Measurements from ENCODE around the gene NDUFB4.
"Not testable (repeated sequence)": the region's sequence is repeated elsewhere in the genome, so short reads cannot be mapped to it uniquely, and the experiment has no call there.

The NDUFB4 gene

DNA sequence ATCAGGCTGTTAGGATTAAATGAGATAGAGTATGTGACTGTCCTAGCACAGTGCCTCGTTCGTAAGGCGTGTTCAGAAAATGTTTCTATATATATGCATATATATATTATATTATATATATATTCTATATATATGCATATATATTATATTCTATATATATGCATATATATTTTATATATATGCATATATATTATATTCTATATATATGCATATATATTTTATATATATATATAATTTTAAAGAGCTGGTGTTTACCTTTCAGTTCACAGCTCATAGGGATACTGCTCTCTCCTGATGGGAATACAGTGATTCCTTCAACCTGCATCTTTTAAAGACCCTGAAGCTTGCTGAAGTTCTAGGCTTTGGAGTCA lies 702 bp downstream of the NDUFB4 start:
- H3K27me3 ChIP-seq (ENCODE audit: control insufficient read depth, insufficient read depth, low read length) = no peaks in the 10 kb centered on the region
- H3K4me3 ChIP-seq (ENCODE audit: low read depth, low read length) = peak overlapping the region; percentile 98
- H3K9me3 ChIP-seq (ENCODE audit: control insufficient read depth, insufficient read depth, low read length) = no peaks in the 10 kb centered on the region
- H3K4me1 ChIP-seq (ENCODE audit: control insufficient read depth, insufficient read depth, low read length) = peaks cover 5% of the 10 kb centered on the region
- H3K36me3 ChIP-seq (ENCODE audit: control insufficient read depth, insufficient read depth, low read length) = peaks cover 12% of the 10 kb centered on the region
- H3K9ac ChIP-seq (ENCODE audit: low read depth, low read length) = peak overlapping the region; percentile 99

DNA sequence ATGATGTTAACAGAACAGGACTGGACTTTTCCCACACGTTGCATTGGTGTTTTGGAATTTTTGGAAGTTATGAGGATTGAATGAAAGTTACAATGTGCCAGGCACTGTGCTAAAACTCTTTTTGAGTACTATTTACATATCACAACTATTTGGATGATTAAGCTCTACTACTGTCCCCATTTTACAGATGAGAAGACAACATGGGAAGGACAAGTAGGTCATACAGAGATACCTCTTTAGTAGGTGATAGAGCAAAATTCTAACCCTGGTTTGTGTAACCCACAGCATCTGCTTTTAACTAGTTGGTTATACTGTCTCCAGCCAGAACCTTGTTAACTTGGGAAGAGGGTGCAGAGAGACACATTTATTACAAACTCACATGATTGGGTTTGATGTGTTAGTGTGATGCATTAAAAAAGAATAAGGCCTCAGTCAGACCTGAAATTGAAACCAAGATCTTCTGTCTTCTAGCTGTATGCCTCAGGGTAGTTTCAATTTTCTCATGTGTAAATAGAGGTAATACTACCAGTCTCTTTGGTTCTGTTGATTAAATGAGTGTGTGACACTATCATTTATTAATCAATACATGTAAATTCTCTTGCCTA lies 1.4 kb downstream of the NDUFB4 start:
- Histone ChIP-seq H3K9me3 (ENCODE audit: control insufficient read depth, insufficient read depth, low read length) (no peaks in the 10 kb centered on the region), H3K4me3 (ENCODE audit: low read depth, low read length) (peak overlapping the region; percentile 98), H3K27me3 (ENCODE audit: control insufficient read depth, insufficient read depth, low read length) (no peaks in the 10 kb centered on the region), H3K9ac (ENCODE audit: low read depth, low read length) (no peak overlapping the region), H3K36me3 (ENCODE audit: control insufficient read depth, insufficient read depth, low read length) (peaks cover 12% of the 10 kb centered on the region), H3K4me1 (ENCODE audit: control insufficient read depth, insufficient read depth, low read length) (peaks cover 5% of the 10 kb centered on the region)

DNA sequence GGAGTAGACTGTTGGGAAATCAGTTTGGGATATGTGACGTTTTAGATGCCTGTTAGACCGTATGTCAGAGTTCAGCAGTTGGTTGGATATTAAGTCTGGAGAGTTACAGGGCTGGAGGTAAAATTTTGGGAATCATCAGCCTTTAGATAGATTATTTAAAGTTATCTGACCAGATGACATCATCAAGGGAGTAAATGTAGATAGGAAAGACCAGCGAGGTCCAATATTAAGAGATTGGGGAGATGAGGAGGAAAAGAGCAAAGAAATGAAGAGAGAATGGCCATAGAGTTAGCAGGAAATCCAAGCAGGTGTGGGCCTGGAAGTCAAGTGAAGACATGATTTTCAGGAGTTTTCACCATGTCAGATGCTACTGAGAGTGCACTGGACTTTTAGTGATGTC lies 3.1 kb downstream of the NDUFB4 start:
- Histone ChIP-seq H3K9ac (ENCODE audit: low read depth, low read length) (no peak overlapping the region), H3K4me1 (ENCODE audit: control insufficient read depth, insufficient read depth, low read length) (peaks cover 5% of the 10 kb centered on the region), H3K4me3 (ENCODE audit: low read depth, low read length) (no peak overlapping the region), H3K9me3 (ENCODE audit: control insufficient read depth, insufficient read depth, low read length) (no peaks in the 10 kb centered on the region), H3K36me3 (ENCODE audit: control insufficient read depth, insufficient read depth, low read length) (peaks cover 12% of the 10 kb centered on the region), H3K27me3 (ENCODE audit: control insufficient read depth, insufficient read depth, low read length) (no peaks in the 10 kb centered on the region)

DNA sequence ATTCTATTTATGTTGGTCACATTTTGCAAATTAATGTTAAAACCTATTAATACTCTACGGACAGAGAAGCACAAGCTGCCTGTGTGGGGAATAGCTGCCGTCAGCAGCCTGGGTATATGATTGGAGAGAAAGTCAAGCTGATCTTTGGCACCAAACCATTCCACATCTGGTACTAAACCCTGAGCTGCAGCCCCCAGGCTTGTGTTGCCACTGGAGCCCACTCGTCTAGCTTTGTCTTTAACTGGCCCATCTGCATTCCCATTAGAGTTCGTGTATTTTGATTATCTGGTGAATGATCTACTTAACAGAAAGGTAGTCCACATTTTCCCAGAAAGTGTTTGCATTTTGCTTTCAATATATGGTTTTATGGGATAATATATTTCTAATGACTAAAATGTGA lies 5.4 kb downstream of the NDUFB4 start:
- no peak overlapping the region for H3K9ac ChIP-seq (ENCODE audit: low read depth, low read length)
- no peaks in the 10 kb centered on the region for H3K27me3 ChIP-seq (ENCODE audit: control insufficient read depth, insufficient read depth, low read length)
- H3K36me3 ChIP-seq (ENCODE audit: control insufficient read depth, insufficient read depth, low read length) = peaks cover 12% of the 10 kb centered on the region
- H3K9me3 ChIP-seq (ENCODE audit: control insufficient read depth, insufficient read depth, low read length) = no peaks in the 10 kb centered on the region
- peaks cover 5% of the 10 kb centered on the region for H3K4me1 ChIP-seq (ENCODE audit: control insufficient read depth, insufficient read depth, low read length)
- no peak overlapping the region for H3K4me3 ChIP-seq (ENCODE audit: low read depth, low read length)

DNA sequence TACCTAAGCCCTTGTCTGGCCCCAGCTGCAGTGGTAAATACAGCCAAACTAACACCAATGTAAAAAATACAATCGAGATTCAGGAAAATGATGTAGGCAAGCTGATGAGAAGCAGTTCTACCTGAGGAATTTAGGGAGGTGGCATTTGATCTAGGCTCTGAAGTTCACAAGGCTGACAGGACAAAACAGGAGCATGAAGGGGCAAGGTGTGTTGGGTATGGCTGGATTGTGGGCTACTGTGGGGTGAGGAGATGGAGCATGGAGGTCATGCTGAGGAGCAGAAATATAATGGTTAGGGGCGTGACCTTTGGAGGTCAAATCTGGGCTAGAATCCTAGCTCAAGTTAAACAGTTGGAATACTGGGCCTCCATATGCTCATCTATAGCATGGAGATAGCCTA lies 6.5 kb downstream of the NDUFB4 start:
- peaks cover 2% of the 10 kb centered on the region for H3K4me1 ChIP-seq (ENCODE audit: control insufficient read depth, insufficient read depth, low read length)
- H3K4me3 ChIP-seq (ENCODE audit: low read depth, low read length) = no peak overlapping the region
- no peaks in the 10 kb centered on the region for H3K27me3 ChIP-seq (ENCODE audit: control insufficient read depth, insufficient read depth, low read length)
- H3K9me3 ChIP-seq (ENCODE audit: control insufficient read depth, insufficient read depth, low read length) = no peaks in the 10 kb centered on the region
- peaks cover 12% of the 10 kb centered on the region for H3K36me3 ChIP-seq (ENCODE audit: control insufficient read depth, insufficient read depth, low read length)
- no peak overlapping the region for H3K9ac ChIP-seq (ENCODE audit: low read depth, low read length)

DNA sequence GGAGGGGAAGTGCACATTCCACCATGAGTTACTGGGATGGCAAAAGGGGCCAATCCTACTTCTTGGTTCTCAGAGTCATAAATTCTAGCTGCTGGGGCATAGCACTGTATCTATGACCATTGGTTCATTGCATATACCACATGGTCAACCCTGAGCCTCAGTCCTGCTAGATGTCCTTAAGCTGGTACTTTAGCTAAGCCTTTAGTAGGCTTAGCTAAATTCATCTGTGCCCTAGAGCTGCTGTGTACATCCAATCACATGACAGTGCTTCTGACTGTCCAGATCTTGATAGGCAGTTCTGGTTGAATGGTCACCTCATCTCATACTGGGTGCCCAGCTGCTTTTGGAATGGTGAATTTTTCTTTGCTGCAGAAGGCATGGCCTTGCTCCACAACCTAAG lies 8.2 kb downstream of the NDUFB4 start:
- Histone ChIP-seq H3K9me3 (ENCODE audit: control insufficient read depth, insufficient read depth, low read length) (no peaks in the 10 kb centered on the region), H3K4me3 (ENCODE audit: low read depth, low read length) (no peak overlapping the region), H3K27me3 (ENCODE audit: control insufficient read depth, insufficient read depth, low read length) (no peaks in the 10 kb centered on the region), H3K36me3 (ENCODE audit: control insufficient read depth, insufficient read depth, low read length) (no peaks in the 10 kb centered on the region), H3K9ac (ENCODE audit: low read depth, low read length) (no peak overlapping the region), H3K4me1 (ENCODE audit: control insufficient read depth, insufficient read depth, low read length) (no peaks in the 10 kb centered on the region)

DNA sequence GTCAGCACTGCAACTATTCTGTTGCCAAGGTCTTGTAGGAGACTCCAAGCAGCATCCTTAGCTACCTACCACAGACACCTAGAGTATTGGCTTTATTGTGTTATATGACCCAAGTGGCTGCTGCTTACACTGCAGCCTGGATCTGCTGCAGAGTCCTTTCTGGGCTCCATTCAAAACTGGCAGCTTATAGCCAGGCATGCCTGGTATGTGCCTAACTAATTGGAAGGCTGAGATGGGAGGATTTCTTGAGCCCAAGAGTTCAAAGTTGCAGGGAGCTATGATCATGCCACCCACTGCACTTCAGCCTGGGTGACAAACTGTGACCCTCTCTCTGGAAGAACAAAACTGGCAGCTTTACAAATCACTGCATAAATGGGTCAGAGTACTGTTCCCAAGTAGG lies 8.6 kb downstream of the NDUFB4 start:
- Histone ChIP-seq H3K9ac (ENCODE audit: low read depth, low read length) (no peak overlapping the region), H3K36me3 (ENCODE audit: control insufficient read depth, insufficient read depth, low read length) (no peaks in the 10 kb centered on the region), H3K4me3 (ENCODE audit: low read depth, low read length) (no peak overlapping the region), H3K9me3 (ENCODE audit: control insufficient read depth, insufficient read depth, low read length) (no peaks in the 10 kb centered on the region), H3K27me3 (ENCODE audit: control insufficient read depth, insufficient read depth, low read length) (no peaks in the 10 kb centered on the region), H3K4me1 (ENCODE audit: control insufficient read depth, insufficient read depth, low read length) (no peaks in the 10 kb centered on the region)

GRCh38 chr3:120608506-120608905 lies 12.4 kb downstream of the NDUFB4 start:
- Histone ChIP-seq H3K4me1 (ENCODE audit: control insufficient read depth, insufficient read depth, low read length) (no peaks in the 10 kb centered on the region), H3K9ac (ENCODE audit: low read depth, low read length) (no peak overlapping the region), H3K9me3 (ENCODE audit: control insufficient read depth, insufficient read depth, low read length) (no peaks in the 10 kb centered on the region), H3K36me3 (ENCODE audit: control insufficient read depth, insufficient read depth, low read length) (no peaks in the 10 kb centered on the region), H3K27me3 (ENCODE audit: control insufficient read depth, insufficient read depth, low read length) (no peaks in the 10 kb centered on the region), H3K4me3 (ENCODE audit: low read depth, low read length) (no peak overlapping the region)

DNA sequence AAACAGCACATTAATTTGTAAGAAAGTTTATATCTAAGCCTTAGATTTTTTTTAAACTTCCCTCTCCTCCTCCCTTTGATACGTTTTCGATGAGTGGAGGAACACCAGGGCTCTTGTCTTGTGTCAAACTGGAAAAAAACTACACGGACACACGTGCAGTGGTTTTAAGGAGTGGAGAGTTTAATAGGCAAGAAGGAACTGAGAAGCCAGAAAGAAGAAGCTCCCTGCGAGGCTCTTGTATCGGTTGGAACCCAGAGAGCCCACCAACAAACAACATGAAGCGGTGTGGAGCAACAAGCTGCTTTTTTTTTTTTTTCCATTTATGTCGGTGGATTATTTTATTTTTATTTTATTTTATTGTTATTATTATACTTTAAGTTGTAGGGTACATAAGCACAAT lies 18.6 kb downstream of the NDUFB4 start:
- no peak overlapping the region for H3K9ac ChIP-seq (ENCODE audit: low read depth, low read length)
- no peaks in the 10 kb centered on the region for H3K36me3 ChIP-seq (ENCODE audit: control insufficient read depth, insufficient read depth, low read length)
- no peaks in the 10 kb centered on the region for H3K4me1 ChIP-seq (ENCODE audit: control insufficient read depth, insufficient read depth, low read length)
- no peak overlapping the region for H3K4me3 ChIP-seq (ENCODE audit: low read depth, low read length)
- no peaks in the 10 kb centered on the region for H3K9me3 ChIP-seq (ENCODE audit: control insufficient read depth, insufficient read depth, low read length)
- no peaks in the 10 kb centered on the region for H3K27me3 ChIP-seq (ENCODE audit: control insufficient read depth, insufficient read depth, low read length)

DNA sequence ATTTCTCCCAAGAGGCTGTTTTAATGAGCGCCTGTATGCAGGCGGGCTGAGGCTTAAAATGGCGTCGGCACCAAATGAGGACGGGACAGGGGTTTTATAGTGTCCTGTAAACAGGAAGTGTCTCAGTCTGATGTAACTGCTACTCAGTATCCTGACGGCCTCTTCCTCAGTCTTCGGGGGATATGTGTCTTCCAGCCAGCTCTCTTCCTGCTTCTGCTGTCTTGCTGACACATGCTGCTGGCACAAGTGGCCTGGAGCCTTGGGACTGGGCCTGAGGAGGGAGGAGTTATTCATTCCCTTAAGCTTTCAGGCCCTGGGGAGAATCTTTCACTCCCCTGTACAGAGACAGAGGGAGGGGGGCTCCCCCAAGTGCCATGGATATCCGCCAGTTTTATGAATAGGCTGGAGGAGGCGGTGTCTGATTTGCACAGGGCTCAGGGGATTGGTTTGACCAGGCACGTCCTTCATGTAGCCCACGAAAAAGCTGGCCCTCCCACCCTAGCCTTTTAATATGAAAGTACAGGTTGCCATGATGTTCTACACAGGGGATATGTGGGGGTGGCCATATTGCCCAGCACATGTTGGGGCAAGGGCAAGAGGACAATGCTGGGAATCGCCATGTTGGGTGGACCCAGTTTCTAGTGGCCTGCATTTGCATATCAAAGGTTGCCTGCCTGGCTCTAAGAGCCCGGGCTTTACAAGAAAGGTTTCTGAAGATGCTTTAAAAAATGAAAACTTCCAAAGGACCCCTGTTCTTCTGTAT lies 19.9 kb downstream of the NDUFB4 start:
- no peaks in the 10 kb centered on the region for H3K4me1 ChIP-seq (ENCODE audit: control insufficient read depth, insufficient read depth, low read length)
- H3K27me3 ChIP-seq (ENCODE audit: control insufficient read depth, insufficient read depth, low read length) = no peaks in the 10 kb centered on the region
- peak overlapping the region; percentile 37 for H3K9ac ChIP-seq (ENCODE audit: low read depth, low read length)
- H3K36me3 ChIP-seq (ENCODE audit: control insufficient read depth, insufficient read depth, low read length) = no peaks in the 10 kb centered on the region
- no peak overlapping the region for H3K4me3 ChIP-seq (ENCODE audit: low read depth, low read length)
- H3K9me3 ChIP-seq (ENCODE audit: control insufficient read depth, insufficient read depth, low read length) = no peaks in the 10 kb centered on the region

DNA sequence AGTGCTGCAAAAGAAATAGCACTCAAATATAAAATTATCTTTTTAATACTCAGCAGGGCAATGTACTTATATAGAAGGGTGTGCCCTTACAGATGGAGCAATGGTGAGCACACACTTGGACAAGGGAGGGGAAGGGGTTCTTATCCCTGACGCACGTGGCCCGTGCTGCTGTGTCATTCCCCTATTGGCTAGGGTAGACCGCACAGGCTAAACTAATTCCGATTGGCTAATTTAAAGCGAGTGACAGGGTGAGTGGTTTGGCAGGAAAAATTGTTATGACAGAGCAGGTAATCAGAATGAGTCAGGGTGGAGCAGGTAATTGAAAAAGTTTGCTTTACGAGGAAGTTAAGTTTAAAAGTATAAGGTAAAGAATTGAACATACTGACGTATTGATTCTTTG lies 20.6 kb downstream of the NDUFB4 start:
- not testable (repeated sequence) for H3K4me3 ChIP-seq (ENCODE audit: low read depth, low read length); H3K27me3 ChIP-seq (ENCODE audit: control insufficient read depth, insufficient read depth, low read length); H3K36me3 ChIP-seq (ENCODE audit: control insufficient read depth, insufficient read depth, low read length); H3K9me3 ChIP-seq (ENCODE audit: control insufficient read depth, insufficient read depth, low read length); H3K4me1 ChIP-seq (ENCODE audit: control insufficient read depth, insufficient read depth, low read length); H3K9ac ChIP-seq (ENCODE audit: low read depth, low read length)

GRCh38 chr3:120622457-120622856 lies 26.3 kb downstream of the NDUFB4 start:
- no peak overlapping the region for H3K9ac ChIP-seq (ENCODE audit: low read depth, low read length)
- H3K36me3 ChIP-seq (ENCODE audit: control insufficient read depth, insufficient read depth, low read length) = no peaks in the 10 kb centered on the region
- H3K4me3 ChIP-seq (ENCODE audit: low read depth, low read length) = no peak overlapping the region

More at GRCh38 chr3:120622457-120622856, 26.3 kb downstream of the NDUFB4 start:
- Histone ChIP-seq H3K4me1 (ENCODE audit: control insufficient read depth, insufficient read depth, low read length) (no peaks in the 10 kb centered on the region), H3K27me3 (ENCODE audit: control insufficient read depth, insufficient read depth, low read length) (no peaks in the 10 kb centered on the region), H3K9me3 (ENCODE audit: control insufficient read depth, insufficient read depth, low read length) (peaks cover 8% of the 10 kb centered on the region)

Data from iPS-15b (cell line).